Fibroblast of lung (primary cell): Measurements from ENCODE around the gene TKFC. TPM values are rescaled to one million over a fixed set of nuclear protein-coding genes. Genes with fewer than 3 reads are reported as not detected.

Experiments used
- DNase-seq, 2 donors: peaks; one replicate each; pipeline versions ENCODE4 v3.0.0 to v3.0.0-alpha.2; 2010; ENCODE audit warnings: low read depth in 2 of 2
- H2AFZ ChIP-seq: 2 replicates; pipeline ENCODE4 v1.5.1; 2012; ENCODE audit warnings: low read length, control low read depth, inconsistent platforms
- H3K27ac ChIP-seq: 2 replicates; pipeline ENCODE4 v1.5.1; 2011; ENCODE audit warnings: low read length, control low read depth; ENCODE audit not compliant: insufficient read depth
- H3K27me3 ChIP-seq: 2 replicates; pipeline ENCODE4 v1.5.1; 2011; ENCODE audit warnings: mild to moderate bottlenecking, low read length; ENCODE audit not compliant: control insufficient read depth, insufficient read depth
- H3K36me3 ChIP-seq: 2 replicates; pipeline ENCODE4 v1.5.1; 2011; ENCODE audit warnings: low read length; ENCODE audit not compliant: control insufficient read depth, insufficient read depth
- H3K4me1 ChIP-seq: 2 replicates; pipeline ENCODE4 v1.5.1; 2011; ENCODE audit warnings: low read length; ENCODE audit not compliant: control insufficient read depth, insufficient read depth; ENCODE audit errors: extremely low read depth
- H3K4me2 ChIP-seq: 2 replicates; pipeline ENCODE4 v1.5.1; 2011; ENCODE audit warnings: low read length, control low read depth; ENCODE audit not compliant: insufficient read depth; ENCODE audit errors: extremely low read depth
- H3K4me3 ChIP-seq, 4 experiments: fragments of 200-600 bp in 1 of 4; sonication (generic) in 1 of 4; replicated peaks in 1 of 4; 2 replicates each; pipeline ENCODE4 v1.5.1; 2011 to 2016; ENCODE audit warnings: low read length in 4 of 4, low read depth in 3 of 4, mild to moderate bottlenecking in 3 of 4, control low read depth in 2 of 4, inconsistent platforms in 1 of 4, mixed read lengths in 1 of 4; ENCODE audit not compliant: insufficient read depth in 1 of 4; ENCODE audit errors: control extremely low read depth in 1 of 4
- H3K79me2 ChIP-seq: 2 replicates; pipeline ENCODE4 v1.5.1; 2012; ENCODE audit warnings: mild to moderate bottlenecking, low read length, inconsistent platforms; ENCODE audit not compliant: control insufficient read depth, insufficient read depth
- H3K9ac ChIP-seq: 2 replicates; pipeline ENCODE4 v1.5.1; 2011; ENCODE audit warnings: mild to moderate bottlenecking, low read length, control low read depth; ENCODE audit not compliant: insufficient read depth
- H3K9me3 ChIP-seq: 2 replicates; pipeline ENCODE4 v1.5.1; 2012; ENCODE audit warnings: low read depth, low read length; ENCODE audit not compliant: control insufficient read depth, insufficient read depth
- H4K20me1 ChIP-seq: 2 replicates; pipeline ENCODE4 v1.5.1; 2011; ENCODE audit warnings: low read length; ENCODE audit not compliant: control insufficient read depth, insufficient read depth; ENCODE audit errors: extremely low read depth
- EZH2 ChIP-seq: IDR thresholded peaks from 2 replicates; pipeline ENCODE4 v1.5.1; 2012; ENCODE audit warnings: low read length, control low read depth, mild to moderate bottlenecking; ENCODE audit errors: missing control alignments
- polyA plus RNA-seq, 2 donors: library from polyadenylated mRNA; depleted of rRNA in 1 of 2; stranded (reverse) in 1 of 2; unstranded in 1 of 2; fragments of >200 nt; gene quantifications; 2 replicates each; pipeline ENCODE4 v1.2.1, GENCODE V29; 2011 to 2012; ENCODE audit warnings: missing spikeins in 1 of 2
- total RNA-seq: library from RNA; depleted of rRNA; stranded (reverse); fragments of >200 nt; gene quantifications from 2 replicates; pipeline ENCODE4 v1.2.1, GENCODE V29; 2014
- TF ChIP-seq, protein P1 (sequence below), 2 donors: IDR thresholded peaks in 1 of 2; conservative IDR thresholded peaks in 1 of 2; 1 replicate in 1 of 2; 2 replicates in 1 of 2; pipeline ENCODE4 v1.5.1; 2011 to 2012; ENCODE audit warnings: low read length in 2 of 2, control low read depth in 1 of 2, inconsistent platforms in 1 of 2, low read depth in 1 of 2, mild to moderate bottlenecking in 1 of 2

TKFC gene
- total and polyA plus RNA-seq, 2 donors (not counting 1 experiment from before 2014, with no cell fraction given), result 11.5 to 27.1 TPM

DNA sequence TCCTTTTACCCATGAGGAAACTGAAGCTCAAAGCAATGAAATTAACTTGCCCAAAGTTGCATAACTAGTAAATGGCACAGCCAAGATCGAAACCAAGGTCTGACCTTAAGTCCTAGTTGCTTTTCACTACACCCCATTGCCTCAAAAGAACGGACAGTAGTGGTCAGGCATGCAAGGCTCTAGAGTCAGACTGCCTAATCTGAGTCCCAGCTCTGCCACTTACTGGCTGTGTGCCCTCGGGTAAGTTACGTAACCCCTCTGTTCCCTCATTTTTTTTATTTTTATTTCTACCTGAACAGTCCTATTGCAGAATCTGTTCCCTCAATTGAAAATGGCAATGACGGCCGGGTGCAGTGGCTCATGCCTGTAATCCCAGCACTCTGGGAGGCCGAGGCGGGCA, 19.0 kb downstream of the TKFC start:
- Histone ChIP-seq H3K4me3 (no peak overlapping the region), H3K9me3 (no peaks in the 10 kb centered on the region), H4K20me1 (no peaks in the 10 kb centered on the region), H3K79me2 (no peaks in the 10 kb centered on the region), H2AFZ (no peak overlapping the region), H3K9ac (no peak overlapping the region), H3K4me1 (no peaks in the 10 kb centered on the region), H3K4me2 (no peak overlapping the region), H3K27me3 (no peaks in the 10 kb centered on the region), H3K36me3 (peaks cover 20% of the 10 kb centered on the region), H3K27ac (no peak overlapping the region)
- TF ChIP-seq EZH2, result no peak
- TF ChIP-seq, protein P1, sequence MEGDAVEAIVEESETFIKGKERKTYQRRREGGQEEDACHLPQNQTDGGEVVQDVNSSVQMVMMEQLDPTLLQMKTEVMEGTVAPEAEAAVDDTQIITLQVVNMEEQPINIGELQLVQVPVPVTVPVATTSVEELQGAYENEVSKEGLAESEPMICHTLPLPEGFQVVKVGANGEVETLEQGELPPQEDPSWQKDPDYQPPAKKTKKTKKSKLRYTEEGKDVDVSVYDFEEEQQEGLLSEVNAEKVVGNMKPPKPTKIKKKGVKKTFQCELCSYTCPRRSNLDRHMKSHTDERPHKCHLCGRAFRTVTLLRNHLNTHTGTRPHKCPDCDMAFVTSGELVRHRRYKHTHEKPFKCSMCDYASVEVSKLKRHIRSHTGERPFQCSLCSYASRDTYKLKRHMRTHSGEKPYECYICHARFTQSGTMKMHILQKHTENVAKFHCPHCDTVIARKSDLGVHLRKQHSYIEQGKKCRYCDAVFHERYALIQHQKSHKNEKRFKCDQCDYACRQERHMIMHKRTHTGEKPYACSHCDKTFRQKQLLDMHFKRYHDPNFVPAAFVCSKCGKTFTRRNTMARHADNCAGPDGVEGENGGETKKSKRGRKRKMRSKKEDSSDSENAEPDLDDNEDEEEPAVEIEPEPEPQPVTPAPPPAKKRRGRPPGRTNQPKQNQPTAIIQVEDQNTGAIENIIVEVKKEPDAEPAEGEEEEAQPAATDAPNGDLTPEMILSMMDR (conservative IDR thresholded peaks at IDR 0.05 in 1 of 2, IDR thresholded peaks at IDR 0.05 in 1 of 2; ENCODE audit: low read depth in 1 of 2, low read length in 2 of 2), result no peak
- DNase-seq, result no peak

- H3K9ac ChIP-seq, result no peak overlapping the region
- no peak overlapping the region for H2AFZ ChIP-seq
- no peak for TF ChIP-seq EZH2
- TF ChIP-seq, protein P1 (conservative IDR thresholded peaks at IDR 0.05 in 1 of 2, IDR thresholded peaks at IDR 0.05 in 1 of 2; ENCODE audit: low read depth in 1 of 2, low read length in 2 of 2), result no peak
- DNase-seq, result no peak
- H3K4me1 ChIP-seq, result no peaks in the 10 kb centered on the region
- no peak overlapping the region for H3K4me3 ChIP-seq
- no peaks in the 10 kb centered on the region for H4K20me1 ChIP-seq
- H3K36me3 ChIP-seq, result peaks cover 18% of the 10 kb centered on the region
- no peak overlapping the region for H3K4me2 ChIP-seq
- no peaks in the 10 kb centered on the region for H3K9me3 ChIP-seq
- no peaks in the 10 kb centered on the region for H3K79me2 ChIP-seq
- H3K27me3 ChIP-seq, result no peaks in the 10 kb centered on the region
- no peak overlapping the region for H3K27ac ChIP-seq
Measured at GRCh38 chr11:61353131-61354067, 20.4 kb downstream of the TKFC start.

DNA sequence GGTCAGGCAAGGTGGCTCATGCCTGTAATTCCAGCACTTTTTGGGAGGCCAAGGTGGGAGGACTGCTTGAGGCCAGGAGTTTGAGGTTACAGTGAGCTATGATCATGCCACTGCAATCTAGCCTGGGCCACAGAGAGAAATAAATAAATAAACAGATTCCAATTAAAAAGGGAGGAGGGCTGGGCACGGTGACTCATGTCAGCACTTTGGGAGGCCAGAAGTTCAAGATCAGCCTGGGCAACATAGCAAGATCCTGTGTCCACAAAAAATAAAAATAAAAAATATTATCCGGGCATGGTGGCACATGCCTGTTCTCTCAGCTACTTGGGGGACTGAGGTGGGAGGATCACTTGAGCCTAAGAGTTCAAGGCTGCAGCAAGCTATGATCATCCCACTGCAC, 21.2 kb downstream of the TKFC start:
- peaks cover 16% of the 10 kb centered on the region for H3K36me3 ChIP-seq
- no peak for TF ChIP-seq EZH2
- TF ChIP-seq, protein P1 (conservative IDR thresholded peaks at IDR 0.05 in 1 of 2, IDR thresholded peaks at IDR 0.05 in 1 of 2; ENCODE audit: low read depth in 1 of 2, low read length in 2 of 2), result no peak
- no peak for DNase-seq

More for the DNA sequence above, 21.2 kb downstream of the TKFC start:
- Histone ChIP-seq H3K4me1 (no peaks in the 10 kb centered on the region), H3K27me3 (no peaks in the 10 kb centered on the region), H3K9me3 (no peaks in the 10 kb centered on the region), H4K20me1 (no peaks in the 10 kb centered on the region), H3K4me3 (no peak overlapping the region), H3K9ac (no peak overlapping the region), H3K79me2 (no peaks in the 10 kb centered on the region), H2AFZ (no peak overlapping the region), H3K27ac (no peak overlapping the region), H3K4me2 (no peak overlapping the region)
